Type B pancreatic cell (in vitro differentiated cells): ENCODE results near the gene IL12RB1. TPM values are rescaled to one million over a fixed set of nuclear protein-coding genes. Genes with fewer than 3 reads are reported as not detected.

ENCODE experiments used
- DNase-seq: peaks from one replicate; pipeline ENCODE4 v3.0.0; 2021; ENCODE audit warnings: mixed read lengths; ENCODE audit not compliant: unreplicated experiment; ENCODE audit errors: extremely low spot score
- H3K27ac Mint-ChIP-seq: 2 replicates; pipeline ENCODE4 v1.8.0; 2021; ENCODE audit warnings: mild to moderate bottlenecking, mixed read lengths
- H3K27me3 Mint-ChIP-seq: 2 replicates; pipeline ENCODE4 v1.8.0; 2021; ENCODE audit warnings: mixed read lengths
- H3K36me3 Mint-ChIP-seq: 2 replicates; pipeline ENCODE4 v1.8.0; 2021; ENCODE audit warnings: mixed read lengths
- H3K4me1 Mint-ChIP-seq: one replicate; pipeline ENCODE4 v1.8.0; 2021; ENCODE audit warnings: mixed read lengths; ENCODE audit not compliant: unreplicated experiment
- H3K4me3 Mint-ChIP-seq: 2 replicates; pipeline ENCODE4 v1.8.0; 2021; ENCODE audit warnings: mild to moderate bottlenecking, mixed read lengths
- H3K9me3 Mint-ChIP-seq: 2 replicates; pipeline ENCODE4 v1.8.0; 2021; ENCODE audit warnings: mixed read lengths
- total RNA-seq: library from RNA; stranded (reverse); gene quantifications from 2 replicates; pipeline ENCODE4 v1.2.1, GENCODE V29; 2021; ENCODE audit warnings: low replicate concordance
- TF ChIP-seq, protein P1 (sequence below): fragments of 200-600 bp; sonication (generic); conservative IDR thresholded peaks from 2 replicates; pipeline ENCODE4 v1.5.0; 2021; ENCODE audit warnings: antibody characterized with exemption, mild to moderate bottlenecking

IL12RB1 gene
- total RNA-seq, 1 donor from 2014 or later, result not detected

DNA sequence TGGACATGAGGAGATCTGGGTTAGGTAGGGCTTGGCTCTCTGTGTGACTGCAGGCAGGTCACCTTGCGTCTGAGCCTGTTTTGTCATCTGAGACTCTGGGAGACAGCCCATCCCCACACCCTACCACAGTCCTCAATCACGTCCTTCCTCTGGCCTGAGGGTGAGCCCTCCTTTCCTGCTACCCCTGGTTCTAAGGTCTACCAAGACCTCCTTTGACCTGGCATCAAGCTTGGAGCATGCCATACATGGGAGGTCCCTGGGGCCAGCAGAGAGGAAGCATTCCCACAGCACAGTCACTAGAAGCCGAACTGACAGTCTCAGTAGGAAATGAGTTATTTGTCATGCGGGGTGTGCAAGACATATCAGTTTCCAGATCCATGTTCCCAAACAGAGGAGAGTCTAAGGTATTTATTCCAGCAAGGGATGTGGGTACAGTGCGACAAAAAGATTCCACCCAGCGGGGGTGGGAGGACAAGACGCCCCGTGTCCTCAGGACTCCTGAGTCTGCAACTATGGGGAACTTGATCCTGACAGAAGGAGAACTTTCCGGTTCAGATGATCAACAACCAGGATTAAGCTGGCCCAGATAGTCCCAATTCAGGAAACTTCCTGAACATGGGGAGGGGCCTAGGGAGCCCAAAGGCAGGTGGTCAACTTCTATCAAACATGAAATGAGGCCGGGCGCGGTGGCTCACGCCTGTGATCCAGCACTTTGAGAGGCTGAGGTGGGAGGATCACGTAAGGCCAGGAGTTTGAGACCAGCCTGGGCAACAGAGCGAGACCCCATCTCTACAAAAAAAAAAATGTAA lies 69.3 kb downstream of the IL12RB1 start:
- Mint-ChIP-seq H3K36me3 (no peaks in the 10 kb centered on the region), H3K4me1 (peaks cover 19% of the 10 kb centered on the region), H3K4me3 (no peak overlapping the region), H3K27me3 (no peaks in the 10 kb centered on the region), H3K27ac (no peak overlapping the region), H3K9me3 (no peaks in the 10 kb centered on the region)
- DNase-seq, result no peak
- TF ChIP-seq, protein P1, sequence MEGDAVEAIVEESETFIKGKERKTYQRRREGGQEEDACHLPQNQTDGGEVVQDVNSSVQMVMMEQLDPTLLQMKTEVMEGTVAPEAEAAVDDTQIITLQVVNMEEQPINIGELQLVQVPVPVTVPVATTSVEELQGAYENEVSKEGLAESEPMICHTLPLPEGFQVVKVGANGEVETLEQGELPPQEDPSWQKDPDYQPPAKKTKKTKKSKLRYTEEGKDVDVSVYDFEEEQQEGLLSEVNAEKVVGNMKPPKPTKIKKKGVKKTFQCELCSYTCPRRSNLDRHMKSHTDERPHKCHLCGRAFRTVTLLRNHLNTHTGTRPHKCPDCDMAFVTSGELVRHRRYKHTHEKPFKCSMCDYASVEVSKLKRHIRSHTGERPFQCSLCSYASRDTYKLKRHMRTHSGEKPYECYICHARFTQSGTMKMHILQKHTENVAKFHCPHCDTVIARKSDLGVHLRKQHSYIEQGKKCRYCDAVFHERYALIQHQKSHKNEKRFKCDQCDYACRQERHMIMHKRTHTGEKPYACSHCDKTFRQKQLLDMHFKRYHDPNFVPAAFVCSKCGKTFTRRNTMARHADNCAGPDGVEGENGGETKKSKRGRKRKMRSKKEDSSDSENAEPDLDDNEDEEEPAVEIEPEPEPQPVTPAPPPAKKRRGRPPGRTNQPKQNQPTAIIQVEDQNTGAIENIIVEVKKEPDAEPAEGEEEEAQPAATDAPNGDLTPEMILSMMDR, result no peak

DNA sequence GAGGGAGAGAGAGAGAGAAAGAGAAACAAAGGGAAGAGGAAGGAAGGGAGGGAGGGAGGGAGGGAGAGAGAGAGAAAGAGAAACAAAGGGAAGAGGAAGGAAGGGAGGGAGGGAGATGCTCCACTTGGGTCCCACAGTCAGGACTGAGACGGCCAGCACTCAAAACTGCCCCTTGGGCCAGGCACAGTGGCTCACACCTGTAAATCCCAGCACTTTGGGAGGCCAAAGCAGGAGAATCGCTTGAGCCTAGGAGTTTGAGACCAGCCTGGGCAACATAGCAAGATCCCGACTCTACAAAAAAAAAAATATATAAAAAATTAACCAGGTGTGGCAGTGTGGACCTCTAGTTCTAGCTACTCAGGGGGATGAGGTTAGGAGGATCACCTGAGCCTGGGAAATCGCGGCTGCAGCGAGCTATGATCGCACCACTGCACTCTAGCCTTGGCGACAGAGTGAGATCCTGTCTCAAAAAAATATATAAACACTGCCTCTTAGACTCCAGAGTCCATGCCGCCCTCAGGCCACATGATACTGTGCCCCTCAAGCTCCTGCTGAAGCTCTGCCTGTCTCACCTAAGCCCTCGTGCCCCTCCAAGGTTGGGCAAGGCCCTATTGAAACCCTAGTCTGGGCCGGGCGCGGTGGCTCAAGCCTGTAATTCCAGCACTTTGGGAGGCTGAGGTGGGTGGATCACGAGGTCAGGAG lies 70.4 kb downstream of the IL12RB1 start:
- no peak overlapping the region for H3K27ac Mint-ChIP-seq
- no peaks in the 10 kb centered on the region for H3K36me3 Mint-ChIP-seq
- H3K9me3 Mint-ChIP-seq, result no peaks in the 10 kb centered on the region
- peaks cover 15% of the 10 kb centered on the region for H3K4me1 Mint-ChIP-seq
- no peak overlapping the region for H3K4me3 Mint-ChIP-seq
- TF ChIP-seq, protein P1, result no peak
- no peaks in the 10 kb centered on the region for H3K27me3 Mint-ChIP-seq
- DNase-seq, result no peak

DNA sequence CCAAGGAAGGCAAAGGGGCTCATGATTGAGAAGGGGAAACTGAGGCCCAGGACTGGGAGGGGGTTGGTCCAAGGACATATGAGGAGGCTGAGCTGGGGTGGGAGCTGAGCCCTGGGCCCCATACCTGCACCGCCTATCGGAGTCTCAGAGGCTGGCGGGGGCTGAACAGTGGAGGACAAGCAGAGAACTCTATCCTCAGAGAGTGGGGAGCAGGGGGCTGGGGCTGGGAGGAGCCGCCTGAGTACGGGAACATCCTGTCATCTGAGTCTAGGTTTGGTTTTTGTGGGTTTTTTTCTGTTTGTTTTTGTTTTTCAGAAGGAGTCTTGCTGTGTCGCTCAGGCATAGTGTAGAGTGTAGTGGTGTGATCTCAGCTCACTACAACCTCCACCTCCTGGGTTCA lies 72.5 kb downstream of the IL12RB1 start:
- peaks cover 15% of the 10 kb centered on the region for H3K4me1 Mint-ChIP-seq
- no peak overlapping the region for H3K27ac Mint-ChIP-seq
- no peak for DNase-seq
- no peaks in the 10 kb centered on the region for H3K9me3 Mint-ChIP-seq
- TF ChIP-seq, protein P1, result no peak
- H3K27me3 Mint-ChIP-seq, result no peaks in the 10 kb centered on the region
- H3K36me3 Mint-ChIP-seq, result no peaks in the 10 kb centered on the region
- H3K4me3 Mint-ChIP-seq, result no peak overlapping the region

DNA sequence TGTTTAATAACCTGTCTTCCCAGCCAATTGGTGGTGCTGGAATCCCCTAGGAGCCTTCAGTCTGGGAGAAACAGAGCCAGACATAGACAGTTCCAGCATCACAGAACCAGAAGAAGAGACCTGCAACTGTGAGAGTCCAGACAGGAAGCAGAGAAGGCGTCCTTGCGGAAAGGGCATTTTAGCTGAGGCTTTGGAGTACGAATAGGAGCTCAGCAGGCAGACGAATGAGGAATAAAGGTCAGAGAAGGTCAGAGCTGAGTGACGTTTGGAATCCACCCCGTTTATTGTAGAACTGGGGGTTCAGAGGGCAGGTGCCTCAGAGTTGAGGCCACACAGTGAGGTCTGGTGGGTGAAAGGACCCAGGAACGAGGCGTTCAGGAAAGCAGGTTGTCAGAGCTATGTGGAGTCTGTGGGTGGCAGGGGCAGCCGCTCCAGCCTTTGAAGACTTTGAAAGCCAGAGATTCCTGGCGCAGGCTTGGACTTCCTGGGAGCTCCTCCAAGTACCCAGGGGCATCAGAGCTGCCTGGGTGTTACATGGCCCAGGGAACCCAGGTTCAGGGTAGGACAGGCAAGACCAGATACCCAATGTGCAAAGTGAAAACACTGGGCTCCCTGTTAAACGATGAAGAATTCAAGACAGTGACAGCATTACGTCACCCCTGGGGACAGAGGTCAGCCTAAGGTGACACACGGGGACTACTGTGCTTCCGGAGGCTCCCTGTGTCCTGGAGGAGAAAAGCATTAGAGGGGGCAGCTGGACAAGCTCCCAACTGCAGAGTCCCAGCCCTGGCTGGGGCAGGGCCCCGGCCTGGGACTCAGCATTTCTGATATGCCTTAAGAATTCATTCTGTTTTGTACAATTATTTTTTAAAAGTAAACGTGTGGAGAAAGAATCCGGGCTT lies 73.3 kb downstream of the IL12RB1 start:
- Mint-ChIP-seq H3K27me3 (no peaks in the 10 kb centered on the region), H3K27ac (peak overlapping the region; percentile 39), H3K9me3 (no peaks in the 10 kb centered on the region), H3K4me3 (no peak overlapping the region), H3K36me3 (no peaks in the 10 kb centered on the region), H3K4me1 (peaks cover 15% of the 10 kb centered on the region)
- DNase-seq, result no peak
- TF ChIP-seq, protein P1, result no peak

DNA sequence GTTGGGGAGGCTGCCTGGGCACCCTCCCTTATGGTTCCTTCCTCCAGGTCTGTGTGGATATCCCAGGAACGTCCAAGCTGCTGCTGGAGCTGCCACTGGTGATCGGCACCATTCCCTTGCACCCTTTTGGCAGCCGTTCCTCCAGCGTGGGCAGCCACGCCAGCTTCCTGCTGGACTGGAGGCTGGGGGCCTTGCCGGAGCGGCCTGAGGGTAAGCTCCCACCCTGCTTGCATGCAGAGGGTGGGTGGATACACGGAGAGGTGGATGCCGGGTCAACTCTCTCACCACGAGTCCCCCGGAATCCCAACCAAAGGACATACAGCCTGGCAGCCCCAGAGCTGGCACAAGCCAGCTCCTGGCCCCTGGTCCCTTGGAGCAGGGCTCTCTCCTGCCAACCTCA lies 76.6 kb downstream of the IL12RB1 start:
- Mint-ChIP-seq H3K27me3 (peaks cover 4% of the 10 kb centered on the region), H3K9me3 (no peaks in the 10 kb centered on the region), H3K4me1 (peaks cover 21% of the 10 kb centered on the region), H3K27ac (no peak overlapping the region), H3K36me3 (no peaks in the 10 kb centered on the region), H3K4me3 (no peak overlapping the region)
- TF ChIP-seq, protein P1, result no peak
- no peak for DNase-seq
